H1 (cell line): Measurements from ENCODE around the gene FKBP5. TPM values are rescaled to one million over a fixed set of nuclear protein-coding genes. Genes with fewer than 3 reads are reported as not detected.

ENCODE experiments used
- CTCF ChIA-PET: fragments of 300-600 bp; sonication (Branson Sonifier 250); formaldehyde crosslinking; loops from one replicate; lab custom pipeline; 2021; ENCODE audit not compliant: partially characterized antibody; lab: Charles Lee
- POLR2A ChIA-PET: fragments of 300-600 bp; sonication (Branson Sonifier 250); formaldehyde crosslinking; loops from one replicate; lab custom pipeline; 2021; ENCODE audit warnings: inconsistent platforms; ENCODE audit not compliant: partially characterized antibody; lab: Charles Lee
- DNase-seq, 2 experiments: peaks; one replicate each; pipeline versions ENCODE4 v3.0.0 to v3.0.0-alpha.2; 2010 to 2022; ENCODE audit warnings: low spot score in 2 of 2, low read depth in 1 of 2, mixed read lengths in 1 of 2
- FAIRE-seq: peaks from 2 replicates; lab custom pipeline; 2011; peaks lifted over from hg19 to GRCh38; lab: Jason Lieb, UNC
- H2AFZ ChIP-seq: 2 replicates; pipeline ENCODE4 v1.8.1; 2012; ENCODE audit warnings: low read length, inconsistent platforms
- H2AK5ac ChIP-seq: 2 replicates; pipeline ENCODE4 v1.6.1; 2013; ENCODE audit warnings: low read depth, low read length
- H2BK120ac ChIP-seq: replicated peaks from 2 replicates; pipeline ENCODE3; 2013; ENCODE audit warnings: low read depth, low read length, inconsistent platforms
- H2BK12ac ChIP-seq: 2 replicates; pipeline ENCODE4 v1.6.1; 2013; ENCODE audit warnings: low read depth, low read length
- H2BK15ac ChIP-seq: 2 replicates; pipeline ENCODE4 v1.6.1; 2013; ENCODE audit warnings: low read length
- H2BK20ac ChIP-seq: 2 replicates; pipeline ENCODE4 v1.6.1; 2013; ENCODE audit warnings: low read length
- H2BK5ac ChIP-seq: 2 replicates; pipeline ENCODE4 v1.6.1; 2013; ENCODE audit warnings: low read depth, low read length
- H3K14ac ChIP-seq: 2 replicates; pipeline ENCODE4 v1.6.1; 2013; ENCODE audit warnings: inconsistent platforms; ENCODE audit not compliant: insufficient read length
- H3K18ac ChIP-seq: 2 replicates; pipeline ENCODE4 v1.6.1; 2013; ENCODE audit warnings: low read length; ENCODE audit errors: extremely low read depth
- H3K23ac ChIP-seq: 2 replicates; pipeline ENCODE4 v1.6.1; 2013; ENCODE audit warnings: inconsistent platforms; ENCODE audit not compliant: insufficient read length
- H3K23me2 ChIP-seq: 2 replicates; pipeline ENCODE4 v1.6.1; 2013; ENCODE audit warnings: low read depth, low read length
- H3K27ac ChIP-seq: 2 replicates; pipeline ENCODE4 v1.6.1; 2011; ENCODE audit warnings: low read depth, low read length, inconsistent platforms
- H3K27me3 ChIP-seq, 4 experiments: replicated peaks in 1 of 4; 1 replicate in 1 of 4; 2 replicates in 3 of 4; pipeline versions ENCODE4 v1.6.1 to v1.8.1; 2011 to 2013; ENCODE audit warnings: low read length in 3 of 4, mild to moderate bottlenecking in 3 of 4, inconsistent platforms in 2 of 4, mixed read lengths in 2 of 4, moderate library complexity in 1 of 4; ENCODE audit not compliant: control insufficient read depth in 3 of 4, insufficient read depth in 3 of 4; ENCODE audit errors: extremely low read depth in 1 of 4
- H3K36me3 ChIP-seq, 4 experiments: 2 replicates each; pipeline versions ENCODE4 v1.6.1 to v1.8.1; 2011 to 2013; ENCODE audit warnings: mild to moderate bottlenecking in 4 of 4, low read length in 3 of 4, moderate library complexity in 2 of 4, control low read depth in 1 of 4, inconsistent platforms in 1 of 4; ENCODE audit not compliant: insufficient read depth in 4 of 4, control insufficient read depth in 2 of 4
- H3K4ac ChIP-seq: replicated peaks from 2 replicates; pipeline ENCODE3; 2013; ENCODE audit warnings: low read length, low read depth, mixed read lengths, inconsistent platforms; ENCODE audit not compliant: insufficient read length
- H3K4me1 ChIP-seq, 4 experiments: replicated peaks in 1 of 4; 1 replicate in 1 of 4; 2 replicates in 3 of 4; pipeline versions ENCODE4 v1.6.1 to v1.8.1; 2011 to 2013; ENCODE audit warnings: low read length in 3 of 4, inconsistent platforms in 2 of 4, mixed read lengths in 1 of 4; ENCODE audit not compliant: insufficient read depth in 4 of 4, control insufficient read depth in 3 of 4
- H3K4me2 ChIP-seq, 2 experiments: 2 replicates each; pipeline versions ENCODE4 v1.6.1 to v1.8.1; 2011 to 2013; ENCODE audit warnings: low read depth in 2 of 2, low read length in 2 of 2, control low read depth in 1 of 2, inconsistent platforms in 1 of 2, mild to moderate bottlenecking in 1 of 2; ENCODE audit not compliant: insufficient read depth in 1 of 2
- H3K4me3 ChIP-seq, 4 experiments: fragments of 200-600, 300-600 bp in 1 of 4; sonication (generic), shearing (Covaris generic), sonication (Bioruptor Twin) in 1 of 4; 2 replicates each; pipeline versions ENCODE4 v1.5.1 to v1.8.1; 2011 to 2016; ENCODE audit warnings: low read length in 4 of 4, low read depth in 3 of 4, control low read depth in 2 of 4, inconsistent platforms in 2 of 4, mild to moderate bottlenecking in 2 of 4, mixed read lengths in 1 of 4, moderate library complexity in 1 of 4; ENCODE audit not compliant: insufficient read depth in 2 of 4; ENCODE audit errors: extremely low read depth in 1 of 4
- H3K56ac ChIP-seq: replicated peaks from 2 replicates; pipeline ENCODE3; 2013; ENCODE audit warnings: low read depth, mild to moderate bottlenecking, mixed read lengths, low read length, inconsistent platforms; ENCODE audit not compliant: insufficient read length
- H3K79me1 ChIP-seq: 2 replicates; pipeline ENCODE4 v1.6.1; 2013; ENCODE audit warnings: low read depth, low read length, control low read depth
- H3K79me2 ChIP-seq, 2 experiments: 2 replicates each; pipeline versions ENCODE4 v1.6.1 to v1.8.1; 2012 to 2013; ENCODE audit warnings: low read length in 2 of 2, mild to moderate bottlenecking in 2 of 2, inconsistent platforms in 1 of 2; ENCODE audit not compliant: insufficient read depth in 2 of 2, control insufficient read depth in 1 of 2
- H3K9ac ChIP-seq, 4 experiments: replicated peaks in 1 of 4; 1 replicate in 1 of 4; 2 replicates in 3 of 4; pipeline versions ENCODE4 v1.6.1 to v1.8.1; 2011 to 2013; ENCODE audit warnings: low read depth in 3 of 4, low read length in 3 of 4, control low read depth in 2 of 4, mild to moderate bottlenecking in 2 of 4, moderate library complexity in 2 of 4, inconsistent platforms in 1 of 4; ENCODE audit errors: extremely low read depth in 1 of 4
- H3K9me3 ChIP-seq, 2 experiments: 2 replicates each; pipeline versions ENCODE4 v1.6.1 to v1.8.1; 2012 to 2013; ENCODE audit warnings: mild to moderate bottlenecking in 2 of 2, moderate library complexity in 2 of 2, control low read depth in 1 of 2, inconsistent platforms in 1 of 2, low read depth in 1 of 2, low read length in 1 of 2, mixed read lengths in 1 of 2; ENCODE audit not compliant: insufficient read depth in 2 of 2
- H4K20me1 ChIP-seq, 2 experiments: replicated peaks in 1 of 2; 2 replicates each; pipeline versions ENCODE3 to v1.8.1; 2011 to 2013; ENCODE audit warnings: inconsistent platforms in 2 of 2, low read length in 2 of 2, mild to moderate bottlenecking in 1 of 2; ENCODE audit not compliant: insufficient read depth in 2 of 2, control insufficient read depth in 1 of 2
- H4K5ac ChIP-seq: 2 replicates; pipeline ENCODE4 v1.6.1; 2013; ENCODE audit warnings: low read length, low read depth, mixed read lengths, inconsistent platforms; ENCODE audit not compliant: insufficient read length
- H4K8ac ChIP-seq: 2 replicates; pipeline ENCODE4 v1.8.0; 2013; ENCODE audit warnings: mild to moderate bottlenecking, moderate library complexity, low read length, inconsistent platforms; ENCODE audit not compliant: insufficient read depth; ENCODE audit errors: extremely low read depth
- H4K91ac ChIP-seq: replicated peaks from 2 replicates; pipeline ENCODE3; 2013; ENCODE audit warnings: low read length, mixed read lengths, inconsistent platforms; ENCODE audit not compliant: insufficient read length
- JUN ChIP-seq: IDR thresholded peaks from 2 replicates; pipeline ENCODE4 v1.6.1; 2011; ENCODE audit warnings: low read depth, mild to moderate bottlenecking, improper control_type of control experiment, low read length
- POU5F1 ChIP-seq: IDR thresholded peaks from 2 replicates; pipeline ENCODE4 v1.6.1; 2011; ENCODE audit warnings: low read depth, mild to moderate bottlenecking, low read length, moderate library complexity
- RXRA ChIP-seq: IDR thresholded peaks from 2 replicates; pipeline ENCODE4 v1.6.1; 2011; ENCODE audit warnings: low read depth, mild to moderate bottlenecking, low read length, moderate library complexity; ENCODE audit not compliant: insufficient read depth
- WGBS, 2 experiments: shearing (Covaris generic) in 1 of 2; methylation state at CpG; one replicate each; pipeline versions ENCODE4 v1.1.6 to v1.1.7; 2013 to 2015; ENCODE audit warnings: low lambda C conversion rate in 2 of 2, mixed read lengths in 2 of 2, inconsistent platforms in 1 of 2, low coverage in 1 of 2, missing lambda C conversion rate in 1 of 2; ENCODE audit not compliant: insufficient replicate concordance in 2 of 2, insufficient coverage in 1 of 2, insufficient read length in 1 of 2; ENCODE audit errors: extremely low coverage in 1 of 2, missing lambda C conversion rate in 1 of 2; 5-methylcytosine and 5-hydroxymethylcytosine counted together
- polyA plus RNA-seq, 7 experiments: library from polyadenylated mRNA; depleted of rRNA in 3 of 7; stranded (reverse) in 5 of 7; unstranded in 2 of 7; fragments of >200 nt in 5 of 7; fragments of 200-250 nt in 2 of 7; gene quantifications; 1 replicate in 5 of 7; 2 replicates in 1 of 7; 4 replicates in 1 of 7; pipeline versions ENCODE4 v1.2.1 to v1.2.3, GENCODE V29; 2011 to 2013; ENCODE audit warnings: missing spikeins in 2 of 7, mixed read lengths in 2 of 7
- total RNA-seq: library from RNA; stranded (reverse); fragmentation: NEBNext Ultra II Directional; extraction: Animal tissue kit (Norgen Biotek cat#: 25700); gene quantifications from 2 replicates; pipeline ENCODE4 v1.2.1, GENCODE V29; 2021

Gene FKBP5
- total and polyA plus RNA-seq, 2 of the 8 experiments (the other 6 are each of a cell fraction or from before 2014, with no cell fraction given): 14.3 to 40.4 TPM

DNA sequence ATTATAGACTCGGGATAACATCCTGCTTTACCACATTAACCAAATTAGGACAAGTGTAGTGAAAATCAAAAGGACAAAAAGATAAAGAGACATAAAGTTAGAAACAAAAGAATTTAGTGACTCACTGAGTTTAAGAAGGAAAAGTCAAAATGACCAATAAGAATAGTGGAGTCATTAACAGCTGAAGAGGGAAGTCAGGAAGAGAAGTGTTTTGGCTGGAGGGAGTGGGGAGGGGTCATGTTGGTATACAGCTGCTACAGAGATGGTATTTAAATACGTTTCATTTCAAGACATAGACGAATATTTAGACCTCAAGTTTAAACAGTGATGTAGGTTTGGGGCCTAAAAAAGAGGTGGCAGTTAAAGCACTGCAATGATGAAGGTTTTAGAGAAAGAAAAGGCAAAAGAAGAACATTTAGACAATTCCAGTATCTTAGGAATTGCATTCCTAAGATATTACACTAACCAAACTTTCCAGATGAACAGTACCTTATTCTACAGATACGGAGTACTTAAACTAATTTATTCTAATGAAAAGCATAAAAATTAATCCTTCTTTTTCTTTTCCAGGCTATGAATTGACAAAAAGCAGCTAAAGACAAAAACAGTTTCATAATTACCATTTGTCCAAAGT, 10.6 kb downstream of the FKBP5 start:
- WGBS, 2 experiments: 76% methylated on average over 4 of the region's 4 CpGs; no CpG with 5 or more reads in 1 of the 2 experiments
- Histone ChIP-seq H3K27me3 (no peaks in the 10 kb centered on the region), H3K79me1 (no peaks in the 10 kb centered on the region; the same call in 1 of the 2 replicates)
- FAIRE-seq: no peak
- TF ChIP-seq POU5F1 (no peak), JUN (no peak), RXRA (no peak)
- TF ChIP-seq, all 59 proteins: peak for 0
- Histone ChIP-seq H2BK12ac (no peak overlapping the region), H4K91ac (no peak overlapping the region), H3K4ac (no peak overlapping the region), H3K79me2 (peaks cover 0 to 82% of the 10 kb centered on the region in 2 experiments; a peak in 2 of 4 replicates), H4K20me1 (no peaks in the 10 kb centered on the region), H3K9me3 (no peaks in the 10 kb centered on the region), H2BK20ac (no peak overlapping the region), H3K56ac (no peak overlapping the region), H3K4me3 (no peak overlapping the region), H3K4me2 (no peak overlapping the region), H2BK15ac (no peak overlapping the region), H3K4me1 (peaks cover 0 to 3% (median 0%) of the 10 kb centered on the region in 4 experiments; a peak in 1 of 7 replicates), H4K5ac (no peak overlapping the region), H2BK120ac (no peak overlapping the region), H2AFZ (no peak overlapping the region), H3K9ac (no peak overlapping the region), H3K14ac (no peak overlapping the region), H3K27ac (no peak overlapping the region), H4K8ac (no peak overlapping the region), H3K18ac (no peak overlapping the region), H3K23me2 (no peaks in the 10 kb centered on the region; the same call in 1 of the 2 replicates), H3K36me3 (no peaks in the 10 kb centered on the region; a peak in 1 of 8 replicates), H3K23ac (no peak overlapping the region), H2BK5ac (no peak overlapping the region), H2AK5ac (no peak overlapping the region)
- DNase-seq: no peak
- ChIA-PET CTCF (interaction anchor here (0.6 to 1.4 kb wide), 4 partner anchors 58 to 120 kb away, joined by 3 to 4 read pairs (median 3); no protein-coding TSS in a partner anchor), POLR2A (interaction anchor here (0.5 to 1.1 kb wide), 3 partner anchors 68 to 611 kb away, joined by 3 to 4 read pairs (median 3); no protein-coding TSS in a partner anchor)
